ENCODE data around the gene ZFYVE1.
"Not testable (repeated sequence)": the region's sequence is repeated elsewhere in the genome, so short reads cannot be mapped to it uniquely, and the experiment has no call there.

- not testable (repeated sequence) for TF ChIP-seq CTCF, POLR2A (IDR thresholded peaks at IDR 0.05)
These were observed 10.9 kb downstream of the ZFYVE1 start for GRCh38 chr14:73016011-73016410.

Data from prostate gland (tissue), 2 donors.